Duodenal mucosa (tissue), 2 donors: ENCODE data around the gene SYNCRIP.
A peak's percentile ranks its signal among the peaks of the same experiment; 100 is the strongest.
"Not testable (repeated sequence)": the region's sequence is repeated elsewhere in the genome, so short reads cannot be mapped to it uniquely, and the experiment has no call there.

Experiments used
- H3K27ac ChIP-seq: one replicate; pipeline ENCODE4 v1.7.0; 2013; ENCODE audit warnings: low read depth, low read length
- H3K27me3 ChIP-seq, 2 donors: one replicate each; pipeline ENCODE4 v1.7.0; 2013; ENCODE audit warnings: low read length in 2 of 2, control low read depth in 1 of 2; ENCODE audit not compliant: insufficient read depth in 2 of 2, control insufficient read depth in 1 of 2
- H3K36me3 ChIP-seq, 2 donors: one replicate each; pipeline ENCODE4 v1.7.0; 2013; ENCODE audit warnings: low read length in 2 of 2, control low read depth in 1 of 2; ENCODE audit not compliant: insufficient read depth in 2 of 2, control insufficient read depth in 1 of 2
- H3K4me1 ChIP-seq, 2 donors: one replicate each; pipeline ENCODE4 v1.7.0; 2013; ENCODE audit warnings: low read length in 2 of 2, control low read depth in 1 of 2; ENCODE audit not compliant: insufficient read depth in 2 of 2, control insufficient read depth in 1 of 2
- H3K4me3 ChIP-seq, 2 donors: one replicate each; pipeline ENCODE4 v1.7.0; 2013; ENCODE audit warnings: low read length in 2 of 2, low read depth in 1 of 2
- H3K9ac ChIP-seq, 2 donors: one replicate each; pipeline ENCODE4 v1.7.0; 2013; ENCODE audit warnings: low read length in 2 of 2, low read depth in 1 of 2
- H3K9me3 ChIP-seq, 2 donors: one replicate each; pipeline ENCODE4 v1.7.0; 2013; ENCODE audit warnings: low read length in 2 of 2, control low read depth in 1 of 2; ENCODE audit not compliant: control insufficient read depth in 1 of 2

The SYNCRIP gene

DNA sequence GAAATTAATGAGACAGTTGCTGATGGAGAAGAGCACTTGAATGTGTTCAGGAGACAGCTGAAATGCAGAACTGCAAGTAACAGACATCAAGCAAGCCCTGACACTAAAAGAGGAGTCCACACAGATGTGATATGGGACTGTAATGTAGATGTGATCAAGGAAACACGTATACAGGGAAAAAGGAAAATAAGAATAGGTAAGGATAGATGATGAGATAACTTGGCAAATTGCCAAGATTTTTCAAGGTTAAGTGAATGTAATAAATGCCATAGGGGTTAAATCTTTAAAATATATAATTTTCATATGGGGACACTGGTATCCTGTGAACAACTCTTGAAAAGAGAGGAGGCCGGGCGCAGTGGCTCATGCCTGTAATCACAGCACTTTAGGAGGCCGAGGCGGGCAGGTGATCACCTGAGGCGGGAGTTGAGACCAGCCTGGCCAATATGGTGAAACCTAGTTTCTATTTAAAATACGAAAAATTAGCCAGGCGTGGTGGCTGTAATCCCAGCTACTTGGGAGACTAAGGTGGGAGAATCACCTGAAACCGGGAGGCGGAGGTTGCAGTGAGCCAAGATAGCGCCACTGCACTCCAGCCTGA is 41.9 kb downstream of the SYNCRIP start:
- no peak overlapping the region for H3K4me3 ChIP-seq
- peaks cover 2 to 7% of the 10 kb centered on the region in 2 donors for H3K36me3 ChIP-seq
- no peak overlapping the region for H3K27ac ChIP-seq
- no peak overlapping the region for H3K9ac ChIP-seq
- H3K4me1 ChIP-seq: no peaks in the 10 kb centered on the region
- no peaks in the 10 kb centered on the region for H3K9me3 ChIP-seq
- H3K27me3 ChIP-seq: no peaks in the 10 kb centered on the region

- Histone ChIP-seq H3K27ac (peak overlapping the region; percentile 99), H3K9ac (peak overlapping the region; percentile 83 to 98), H3K4me3 (peak overlapping the region; percentile 85 to 96), H3K36me3 (no peaks in the 10 kb centered on the region), H3K27me3 (no peaks in the 10 kb centered on the region), H3K4me1 (peaks cover 15% of the 10 kb centered on the region in 2 donors), H3K9me3 (no peaks in the 10 kb centered on the region)
These were observed 48.3 kb downstream of the SYNCRIP start for GRCh38 chr6:85594197-85594930.

DNA sequence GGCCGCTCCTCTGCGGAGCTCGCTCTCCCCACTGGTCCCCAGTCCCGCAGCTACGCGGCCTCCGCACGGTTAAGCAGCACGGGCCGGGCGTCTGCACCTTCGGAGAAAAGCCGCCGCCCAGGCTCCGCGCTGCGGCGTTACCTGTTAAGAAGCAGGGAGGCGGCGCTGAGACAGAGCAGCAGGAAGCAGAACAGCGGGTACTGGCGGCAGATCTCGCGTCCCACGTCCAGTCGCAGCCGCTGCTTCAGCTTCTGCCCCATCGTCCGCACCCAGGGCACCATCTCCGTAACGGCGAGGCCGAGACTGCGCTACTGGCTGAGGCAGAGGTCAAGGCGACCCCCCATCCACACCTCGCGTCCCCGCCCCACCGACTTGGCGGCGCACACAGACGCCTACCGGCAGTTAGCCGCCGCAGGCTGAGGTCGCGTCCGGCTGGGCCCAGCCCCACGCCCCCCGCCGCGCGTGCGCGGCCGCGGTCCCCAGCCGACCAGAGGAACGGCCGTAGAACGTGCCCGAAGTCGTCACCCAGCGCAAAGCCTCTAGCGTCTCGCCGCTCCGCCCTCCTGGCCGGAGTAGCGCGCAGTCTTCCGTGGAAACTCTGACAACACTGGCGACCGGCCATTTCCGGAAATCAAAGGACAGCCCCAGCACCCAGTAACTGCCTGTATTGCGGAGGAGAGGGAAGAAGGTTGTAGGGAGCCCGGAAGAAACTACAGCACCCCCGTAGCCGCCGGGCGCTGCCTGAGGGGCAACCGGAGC is 49.1 kb downstream of the SYNCRIP start, which contains the start of gene SNX14:
SNX14 (minus strand) TSS at position 421 of the 759 bp plus-strand sequence; CDS start at position 281, 140 bp downstream.
- H3K36me3 ChIP-seq: no peaks in the 10 kb centered on the region
- H3K9me3 ChIP-seq: no peaks in the 10 kb centered on the region
- peak within 1 kb of the TSS; percentile 85 to 96 for H3K4me3 ChIP-seq
- H3K9ac ChIP-seq: peak within 1 kb of the TSS; percentile 83 to 98
- H3K27me3 ChIP-seq: no peaks in the 10 kb centered on the region
- H3K4me1 ChIP-seq: peaks cover 15% of the 10 kb centered on the region in 2 donors
- H3K27ac ChIP-seq: peak within 1 kb of the TSS; percentile 99

- Histone ChIP-seq H3K27me3 (no peaks in the 10 kb centered on the region), H3K4me1 (peaks cover 15% of the 10 kb centered on the region in 2 donors), H3K9me3 (no peaks in the 10 kb centered on the region), H3K4me3 (no peak overlapping the region), H3K9ac (no peak overlapping the region), H3K27ac (no peak overlapping the region), H3K36me3 (no peaks in the 10 kb centered on the region)
These were observed 50.7 kb downstream of the SYNCRIP start for GRCh38 chr6:85592033-85592432.

DNA sequence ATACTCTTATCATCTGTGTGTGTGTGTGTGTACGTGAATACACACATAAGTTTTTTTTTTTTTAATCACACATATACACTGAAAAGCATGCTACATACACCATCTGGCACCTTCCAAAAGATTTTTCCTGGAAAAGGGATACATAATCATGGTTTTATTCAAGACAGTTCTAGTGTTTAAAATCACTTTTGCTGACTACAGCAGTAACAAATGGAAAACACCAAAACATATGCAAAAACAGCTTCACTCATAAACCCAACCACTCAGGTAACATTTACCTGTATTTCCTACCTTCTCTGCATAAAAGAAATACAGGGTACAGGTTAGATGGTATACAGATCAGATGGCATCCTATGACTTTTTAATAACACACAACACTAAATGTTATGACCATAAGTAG is 51.5 kb downstream of the SYNCRIP start:
- Histone ChIP-seq H3K27me3 (no peaks in the 10 kb centered on the region), H3K4me3 (no peak overlapping the region), H3K27ac (no peak overlapping the region), H3K9ac (no peak overlapping the region), H3K36me3 (no peaks in the 10 kb centered on the region), H3K9me3 (no peaks in the 10 kb centered on the region), H3K4me1 (peaks cover 15% of the 10 kb centered on the region in 2 donors)

DNA sequence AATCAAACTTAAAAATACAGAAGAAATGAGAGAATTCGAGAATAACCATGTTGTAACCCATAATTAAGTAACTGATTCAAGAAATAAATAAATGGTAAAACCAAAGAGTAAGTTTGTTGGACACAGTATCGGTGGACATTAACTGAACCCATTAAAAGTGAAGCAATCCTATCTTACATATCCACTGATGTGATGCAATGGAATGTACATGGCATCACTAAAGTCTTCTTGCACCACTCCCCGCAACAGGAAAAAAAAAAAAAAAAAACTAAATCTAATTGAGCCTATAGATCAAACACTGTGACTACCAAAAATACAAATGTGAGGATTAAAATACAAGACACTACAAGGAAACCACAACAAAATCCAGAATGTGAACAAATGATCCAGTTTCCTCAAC is 56.9 kb downstream of the SYNCRIP start:
- H3K36me3 ChIP-seq: no peaks in the 10 kb centered on the region
- no peaks in the 10 kb centered on the region for H3K9me3 ChIP-seq
- no peak overlapping the region for H3K27ac ChIP-seq
- no peak overlapping the region for H3K9ac ChIP-seq
- H3K4me3 ChIP-seq: no peak overlapping the region
- H3K4me1 ChIP-seq: peaks cover 0 to 4% of the 10 kb centered on the region in 2 donors
- H3K27me3 ChIP-seq: no peaks in the 10 kb centered on the region

DNA sequence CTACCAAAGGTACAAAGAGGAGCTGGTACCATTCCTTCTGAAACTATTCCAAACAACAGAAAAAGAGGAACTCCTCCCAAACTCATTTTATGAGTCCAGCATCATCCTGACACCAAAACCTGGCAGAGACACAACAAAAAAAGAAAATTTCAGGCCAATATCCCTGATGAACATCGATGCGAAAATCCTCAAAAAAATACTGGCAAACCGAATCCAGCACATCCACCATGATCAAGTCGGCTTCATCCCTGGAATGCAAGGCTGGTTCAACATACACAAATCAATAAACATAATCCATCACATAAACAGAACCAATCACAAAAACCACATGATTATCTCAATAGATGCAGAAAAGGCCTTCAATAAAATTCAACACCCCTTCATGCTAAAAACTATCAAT is 59.9 kb downstream of the SYNCRIP start:
- H3K36me3 ChIP-seq, H3K4me3 ChIP-seq, H3K27me3 ChIP-seq, H3K27ac ChIP-seq, H3K9me3 ChIP-seq, H3K9ac ChIP-seq, H3K4me1 ChIP-seq: not testable (repeated sequence)

DNA sequence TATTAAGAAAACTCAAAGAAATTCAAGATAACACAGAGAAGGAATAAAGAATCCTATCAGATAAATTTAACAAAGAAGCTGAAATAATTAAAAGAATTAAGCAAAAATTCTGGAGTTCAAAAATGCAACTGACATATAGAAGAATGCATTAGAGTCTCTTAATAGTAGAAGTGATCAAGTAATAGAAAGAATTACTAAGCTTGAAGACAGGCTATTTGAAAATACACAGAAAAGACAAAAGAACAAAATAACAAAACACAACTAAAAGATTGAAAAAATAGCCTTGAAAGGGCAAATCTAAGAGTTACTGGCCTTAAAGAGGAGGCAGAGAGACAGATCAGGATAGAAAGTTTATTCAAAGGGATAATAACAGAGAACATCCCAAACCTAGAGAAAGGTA is 61.1 kb downstream of the SYNCRIP start:
- Histone ChIP-seq H3K36me3 (peaks cover 0 to 5% of the 10 kb centered on the region in 2 donors), H3K27me3 (no peaks in the 10 kb centered on the region), H3K9me3 (no peaks in the 10 kb centered on the region), H3K4me3 (no peak overlapping the region), H3K9ac (no peak overlapping the region), H3K4me1 (peaks cover 4 to 8% of the 10 kb centered on the region in 2 donors), H3K27ac (no peak overlapping the region)

GRCh38 chr6:85580878-85581267 is 61.8 kb downstream of the SYNCRIP start:
- no peak overlapping the region for H3K9ac ChIP-seq
- H3K9me3 ChIP-seq: no peaks in the 10 kb centered on the region
- H3K27ac ChIP-seq: no peak overlapping the region
- H3K36me3 ChIP-seq: peaks cover 0 to 5% of the 10 kb centered on the region in 2 donors
- peaks cover 4 to 15% of the 10 kb centered on the region in 2 donors for H3K4me1 ChIP-seq
- no peaks in the 10 kb centered on the region for H3K27me3 ChIP-seq
- H3K4me3 ChIP-seq: no peak overlapping the region
